HepG2 (cell line): ENCODE results near the gene TIPIN. TPM values are rescaled to one million over a fixed set of nuclear protein-coding genes. Genes with fewer than 3 reads are reported as not detected.

Experiments
- AKAP8 ChIP-seq: sonication (generic); formaldehyde crosslinking; IDR thresholded peaks from 2 replicates; pipeline ENCODE4 v1.5.1; 2020; ENCODE audit warnings: mild to moderate bottlenecking, missing genetic modification reagents
- ETV6 ChIP-seq: sonication (generic); formaldehyde crosslinking; conservative IDR thresholded peaks from 2 replicates; pipeline ENCODE4 v1.4.0; 2020; ENCODE audit warnings: missing genetic modification reagents
- HOXA7 ChIP-seq: sonication (generic); formaldehyde crosslinking; IDR thresholded peaks from 2 replicates; pipeline ENCODE4 v1.8.1; 2022; ENCODE audit warnings: mild to moderate bottlenecking, missing genetic modification reagents, moderate library complexity
- JDP2 ChIP-seq: sonication (generic); formaldehyde crosslinking; IDR thresholded peaks from 2 replicates; pipeline ENCODE4 v1.8.1; 2022; ENCODE audit warnings: missing genetic modification reagents, borderline replicate concordance
- MZF1 ChIP-seq: sonication (generic); formaldehyde crosslinking; IDR thresholded peaks from 2 replicates; pipeline ENCODE4 v1.8.1; 2023; ENCODE audit warnings: mild to moderate bottlenecking, missing genetic modification reagents, borderline replicate concordance
- NFIC ChIP-seq: IDR thresholded peaks from 2 replicates; pipeline ENCODE4 v1.6.1; 2012; ENCODE audit warnings: mild to moderate bottlenecking, low read length, inconsistent platforms
- NR2C2 ChIP-seq: sonication (generic); formaldehyde crosslinking; IDR thresholded peaks from 2 replicates; pipeline ENCODE4 v1.4.0; 2020; ENCODE audit warnings: missing genetic modification reagents, mild to moderate bottlenecking, moderate library complexity, borderline replicate concordance
- RFX1 ChIP-seq: fragments of 450-650 bp; IDR thresholded peaks from 2 replicates; pipeline ENCODE4 v1.6.1; 2017
- TCF7L2 ChIP-seq: IDR thresholded peaks from 2 replicates; pipeline ENCODE4 v1.6.1; 2011; ENCODE audit warnings: mild to moderate bottlenecking, low read depth, low read length, moderate library complexity
- TEAD3 ChIP-seq: optimal IDR thresholded peaks from 2 replicates; pipeline ENCODE3; 2016; ENCODE audit warnings: borderline replicate concordance
- TOE1 ChIP-seq: sonication (generic); formaldehyde crosslinking; IDR thresholded peaks from 2 replicates; pipeline ENCODE4 v1.4.0; 2020; ENCODE audit warnings: mild to moderate bottlenecking, missing genetic modification reagents
- ZEB1 ChIP-seq: IDR thresholded peaks from 2 replicates; pipeline ENCODE4 v1.6.1; 2012; ENCODE audit warnings: mild to moderate bottlenecking, low read depth, inconsistent platforms; ENCODE audit not compliant: insufficient replicate concordance
- ZIK1 ChIP-seq: sonication (generic); formaldehyde crosslinking; IDR thresholded peaks from 2 replicates; pipeline ENCODE4 v1.5.0; 2020; ENCODE audit warnings: mild to moderate bottlenecking, low read depth, missing genetic modification reagents, borderline replicate concordance
- ZNF337 ChIP-seq: sonication (generic); formaldehyde crosslinking; IDR thresholded peaks from 2 replicates; pipeline ENCODE4 v1.5.1; 2020; ENCODE audit warnings: missing genetic modification reagents, low read depth, mild to moderate bottlenecking, borderline replicate concordance
- ZNF430 ChIP-seq: sonication (generic); formaldehyde crosslinking; IDR thresholded peaks from 2 replicates; pipeline ENCODE4 v1.9.0; 2021; ENCODE audit warnings: mild to moderate bottlenecking, missing genetic modification reagents
- polyA plus RNA-seq, 8 experiments: library from polyadenylated mRNA; depleted of rRNA in 3 of 8; stranded (reverse) in 7 of 8; unstranded in 1 of 8; fragments of >200 nt; fragmentation: Illumina TruSeq in 4 of 8; extraction: Trizol in 4 of 8; gene quantifications; 2 replicates each; pipeline versions ENCODE4 v1.2.1 to v1.2.3, GENCODE V29; 2011 to 2016; ENCODE audit warnings: low read depth in 4 of 8, missing spikeins in 1 of 8, mixed read lengths in 1 of 8; ENCODE audit not compliant: insufficient read depth in 1 of 8
- total RNA-seq, 5 experiments: library from RNA; depleted of rRNA; stranded (reverse); fragments of >200 nt; fragmentation: Illumina TruSeq; extraction: Trizol; gene quantifications; 2 replicates each; pipeline ENCODE4 v1.2.3, GENCODE V29; 2016; ENCODE audit warnings: low read depth in 1 of 5
- TF ChIP-seq, protein P1 (sequence below): sonication (generic); formaldehyde crosslinking; IDR thresholded peaks from 2 replicates; pipeline ENCODE4 v1.4.0; 2020; ENCODE audit warnings: missing genetic modification reagents, mild to moderate bottlenecking, borderline replicate concordance
- TF ChIP-seq, protein P2 (sequence below): sonication (generic); formaldehyde crosslinking; IDR thresholded peaks from 2 replicates; pipeline ENCODE4 v1.4.0; 2020; ENCODE audit warnings: missing genetic modification reagents, borderline replicate concordance
- TF ChIP-seq, protein P3 (sequence below): sonication (generic); formaldehyde crosslinking; IDR thresholded peaks from 2 replicates; pipeline ENCODE4 v1.5.0; 2020; ENCODE audit warnings: missing genetic modification reagents
- TF ChIP-seq, protein P4 (sequence below): sonication (generic); formaldehyde crosslinking; IDR thresholded peaks from 2 replicates; pipeline ENCODE4 v1.4.0; 2020; ENCODE audit warnings: missing genetic modification reagents

The TIPIN gene
- total and polyA plus RNA-seq, 2 of the 13 experiments (the other 11 are each of a cell fraction or from before 2014, with no cell fraction given), result 2.7 to 28.6 TPM

DNA sequence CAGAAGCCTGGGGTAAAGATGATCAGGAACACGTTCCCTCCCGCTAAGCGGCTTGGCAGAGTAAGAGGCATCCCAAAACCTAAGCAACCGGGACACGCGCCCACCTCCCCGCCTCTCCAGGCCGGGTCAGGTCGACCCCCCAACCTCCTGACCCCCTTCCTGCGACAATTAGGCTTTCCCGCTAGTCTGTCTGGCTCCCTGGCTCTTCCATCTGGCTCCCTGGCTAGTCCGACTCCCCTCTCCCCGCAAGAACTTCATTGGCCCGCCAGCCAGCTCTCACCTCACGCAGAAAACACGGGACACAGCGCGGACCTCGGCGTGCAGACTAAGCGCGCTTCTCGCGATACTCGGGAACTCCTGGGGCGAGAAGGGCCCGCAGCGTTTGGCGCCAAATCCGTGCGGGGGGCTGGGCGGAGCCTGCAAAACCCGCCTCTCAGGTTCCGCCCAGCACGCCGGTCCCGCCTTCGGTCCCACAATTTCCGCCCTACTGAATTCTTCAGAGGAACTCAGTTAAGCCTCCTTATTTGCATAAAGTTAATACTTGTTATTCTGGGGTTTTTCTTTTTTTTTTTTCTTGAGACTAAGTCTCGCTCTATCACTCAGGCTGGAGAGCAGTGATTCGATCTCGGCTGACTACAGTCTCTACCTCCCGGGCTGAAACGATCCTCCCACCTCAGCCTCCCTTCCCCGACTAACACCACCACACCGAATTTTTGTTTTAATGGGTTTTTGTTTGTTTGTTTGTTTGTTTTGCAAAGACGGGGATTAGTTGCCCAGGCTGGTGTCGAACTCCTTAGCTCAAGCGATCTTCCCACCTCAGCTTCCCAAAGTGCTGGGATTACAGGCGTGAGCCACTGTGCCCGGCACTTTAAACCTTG, at the start of gene TIPIN (continued):
- TF ChIP-seq, protein P1, sequence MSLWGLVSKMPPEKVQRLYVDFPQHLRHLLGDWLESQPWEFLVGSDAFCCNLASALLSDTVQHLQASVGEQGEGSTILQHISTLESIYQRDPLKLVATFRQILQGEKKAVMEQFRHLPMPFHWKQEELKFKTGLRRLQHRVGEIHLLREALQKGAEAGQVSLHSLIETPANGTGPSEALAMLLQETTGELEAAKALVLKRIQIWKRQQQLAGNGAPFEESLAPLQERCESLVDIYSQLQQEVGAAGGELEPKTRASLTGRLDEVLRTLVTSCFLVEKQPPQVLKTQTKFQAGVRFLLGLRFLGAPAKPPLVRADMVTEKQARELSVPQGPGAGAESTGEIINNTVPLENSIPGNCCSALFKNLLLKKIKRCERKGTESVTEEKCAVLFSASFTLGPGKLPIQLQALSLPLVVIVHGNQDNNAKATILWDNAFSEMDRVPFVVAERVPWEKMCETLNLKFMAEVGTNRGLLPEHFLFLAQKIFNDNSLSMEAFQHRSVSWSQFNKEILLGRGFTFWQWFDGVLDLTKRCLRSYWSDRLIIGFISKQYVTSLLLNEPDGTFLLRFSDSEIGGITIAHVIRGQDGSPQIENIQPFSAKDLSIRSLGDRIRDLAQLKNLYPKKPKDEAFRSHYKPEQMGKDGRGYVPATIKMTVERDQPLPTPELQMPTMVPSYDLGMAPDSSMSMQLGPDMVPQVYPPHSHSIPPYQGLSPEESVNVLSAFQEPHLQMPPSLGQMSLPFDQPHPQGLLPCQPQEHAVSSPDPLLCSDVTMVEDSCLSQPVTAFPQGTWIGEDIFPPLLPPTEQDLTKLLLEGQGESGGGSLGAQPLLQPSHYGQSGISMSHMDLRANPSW, result no peak
- TF ChIP-seq NFIC, result no peak
- no peak for TF ChIP-seq TOE1 (CRISPR knock-in tag)
- no peak for TF ChIP-seq MZF1 (CRISPR knock-in tag)
- TF ChIP-seq TEAD3, result no peak
- TF ChIP-seq ZIK1 (CRISPR knock-in tag), result no peak
- TF ChIP-seq ZNF337 (CRISPR knock-in tag), result no peak
- no peak for TF ChIP-seq TCF7L2
- peak; percentile 69; the same call in 1 of the 2 replicates for TF ChIP-seq ZNF430 (CRISPR knock-in tag)
- peak; percentile 71 for TF ChIP-seq NR2C2 (CRISPR knock-in tag)
- TF ChIP-seq HOXA7 (CRISPR knock-in tag), result no peak
- no peak for TF ChIP-seq AKAP8
- no peak for TF ChIP-seq ETV6 (CRISPR knock-in tag)
- TF ChIP-seq ZEB1, result no peak
- no peak for TF ChIP-seq RFX1
- TF ChIP-seq, protein P2, sequence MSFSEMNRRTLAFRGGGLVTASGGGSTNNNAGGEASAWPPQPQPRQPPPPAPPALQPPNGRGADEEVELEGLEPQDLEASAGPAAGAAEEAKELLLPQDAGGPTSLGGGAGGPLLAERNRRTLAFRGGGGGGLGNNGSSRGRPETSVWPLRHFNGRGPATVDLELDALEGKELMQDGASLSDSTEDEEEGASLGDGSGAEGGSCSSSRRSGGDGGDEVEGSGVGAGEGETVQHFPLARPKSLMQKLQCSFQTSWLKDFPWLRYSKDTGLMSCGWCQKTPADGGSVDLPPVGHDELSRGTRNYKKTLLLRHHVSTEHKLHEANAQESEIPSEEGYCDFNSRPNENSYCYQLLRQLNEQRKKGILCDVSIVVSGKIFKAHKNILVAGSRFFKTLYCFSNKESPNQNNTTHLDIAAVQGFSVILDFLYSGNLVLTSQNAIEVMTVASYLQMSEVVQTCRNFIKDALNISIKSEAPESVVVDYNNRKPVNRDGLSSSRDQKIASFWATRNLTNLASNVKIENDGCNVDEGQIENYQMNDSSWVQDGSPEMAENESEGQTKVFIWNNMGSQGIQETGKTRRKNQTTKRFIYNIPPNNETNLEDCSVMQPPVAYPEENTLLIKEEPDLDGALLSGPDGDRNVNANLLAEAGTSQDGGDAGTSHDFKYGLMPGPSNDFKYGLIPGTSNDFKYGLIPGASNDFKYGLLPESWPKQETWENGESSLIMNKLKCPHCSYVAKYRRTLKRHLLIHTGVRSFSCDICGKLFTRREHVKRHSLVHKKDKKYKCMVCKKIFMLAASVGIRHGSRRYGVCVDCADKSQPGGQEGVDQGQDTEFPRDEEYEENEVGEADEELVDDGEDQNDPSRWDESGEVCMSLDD, result peak; percentile 43; the same call in 1 of the 2 replicates
- no peak; the same call in 1 of the 2 replicates for TF ChIP-seq JDP2 (CRISPR knock-in tag)
- TF ChIP-seq, protein P3, sequence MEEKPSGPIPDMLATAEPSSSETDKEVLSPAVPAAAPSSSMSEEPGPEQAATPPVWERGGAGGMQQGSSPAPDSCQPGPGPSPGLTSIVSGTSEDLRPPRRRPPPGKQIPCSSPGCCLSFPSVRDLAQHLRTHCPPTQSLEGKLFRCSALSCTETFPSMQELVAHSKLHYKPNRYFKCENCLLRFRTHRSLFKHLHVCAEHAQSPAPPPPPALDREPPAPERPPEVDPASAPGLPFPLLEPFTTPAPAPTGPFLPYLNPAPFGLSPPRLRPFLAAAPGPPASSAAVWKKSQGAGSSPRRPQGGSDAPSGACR (CRISPR knock-in tag), result peak; percentile 27; the same call in 1 of the 2 replicates
- TF ChIP-seq, protein P4, sequence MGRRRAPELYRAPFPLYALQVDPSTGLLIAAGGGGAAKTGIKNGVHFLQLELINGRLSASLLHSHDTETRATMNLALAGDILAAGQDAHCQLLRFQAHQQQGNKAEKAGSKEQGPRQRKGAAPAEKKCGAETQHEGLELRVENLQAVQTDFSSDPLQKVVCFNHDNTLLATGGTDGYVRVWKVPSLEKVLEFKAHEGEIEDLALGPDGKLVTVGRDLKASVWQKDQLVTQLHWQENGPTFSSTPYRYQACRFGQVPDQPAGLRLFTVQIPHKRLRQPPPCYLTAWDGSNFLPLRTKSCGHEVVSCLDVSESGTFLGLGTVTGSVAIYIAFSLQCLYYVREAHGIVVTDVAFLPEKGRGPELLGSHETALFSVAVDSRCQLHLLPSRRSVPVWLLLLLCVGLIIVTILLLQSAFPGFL (CRISPR knock-in tag), result no peak
